CD4-positive, alpha-beta T cell (primary cell): Measurements from ENCODE around the gene TDRD9. TPM values are rescaled to one million over a fixed set of nuclear protein-coding genes. Genes with fewer than 3 reads are reported as not detected.
"Not testable (repeated sequence)": the region's sequence is repeated elsewhere in the genome, so short reads cannot be mapped to it uniquely, and the experiment has no call there.

Experiments
- ATAC-seq: fragments of 200-7000 bp; cut with Tn5 transposase; one replicate; pipeline ENCODE4 v1.10.0; 2022; ENCODE audit warnings: mild to moderate bottlenecking; ENCODE audit not compliant: poor library complexity
- CTCF ChIA-PET: fragments of 350-600 bp; sonication (Branson Sonifier 250); formaldehyde crosslinking; loops from one replicate; lab custom pipeline; 2021; ENCODE audit warnings: antibody characterized with exemption, inconsistent platforms; lab: Charles Lee
- POLR2A ChIA-PET: fragments of 350-600 bp; sonication (Branson Sonifier 250); formaldehyde crosslinking; loops from one replicate; lab custom pipeline; 2021; ENCODE audit warnings: antibody characterized with exemption, inconsistent platforms; lab: Charles Lee
- DNase-seq, 14 experiments: peaks; one replicate each; pipeline ENCODE4 v3.0.0-alpha.2; 2013 to 2020; ENCODE audit warnings: mixed read lengths in 2 of 14
- H3K27ac ChIP-seq, 2 donors: one replicate each; pipeline versions ENCODE4 v1.5.1 to v1.7.0; 2013; ENCODE audit warnings: low read length in 2 of 2, low read depth in 1 of 2, mild to moderate bottlenecking in 1 of 2
- H3K27me3 ChIP-seq, 2 experiments: 1 replicate in 1 of 2; 2 replicates in 1 of 2; pipeline versions ENCODE4 v1.6.1 to v1.7.0; 2013; ENCODE audit warnings: low read length in 2 of 2, control low read depth in 1 of 2, mild to moderate bottlenecking in 1 of 2, moderate library complexity in 1 of 2; ENCODE audit not compliant: insufficient read depth in 2 of 2, control insufficient read depth in 1 of 2
- H3K36me3 ChIP-seq: one replicate; pipeline ENCODE4 v1.6.1; 2013; ENCODE audit warnings: low read length, control low read depth; ENCODE audit not compliant: insufficient read depth
- H3K4me1 ChIP-seq: one replicate; pipeline ENCODE4 v1.6.1; 2013; ENCODE audit warnings: low read length, control low read depth; ENCODE audit not compliant: insufficient read depth
- H3K4me3 ChIP-seq: one replicate; pipeline ENCODE4 v1.5.1; 2013; ENCODE audit warnings: mild to moderate bottlenecking, low read length, moderate library complexity
- H3K9me3 ChIP-seq, 2 experiments: 1 replicate in 1 of 2; 2 replicates in 1 of 2; pipeline versions ENCODE4 v1.6.1 to v1.7.0; 2013; ENCODE audit warnings: low read length in 2 of 2, mild to moderate bottlenecking in 2 of 2, control low read depth in 1 of 2, moderate library complexity in 1 of 2; ENCODE audit not compliant: control insufficient read depth in 1 of 2, insufficient read depth in 1 of 2
- H3K27ac Mint-ChIP-seq: one replicate; pipeline ENCODE4 v1.8.0; 2020; ENCODE audit warnings: mixed read lengths
- H3K27me3 Mint-ChIP-seq: one replicate; pipeline ENCODE4 v1.8.0; 2021; ENCODE audit warnings: mixed read lengths
- H3K36me3 Mint-ChIP-seq: one replicate; pipeline ENCODE4 v1.8.0; 2021; ENCODE audit warnings: low read depth, mixed read lengths
- H3K4me1 Mint-ChIP-seq: one replicate; pipeline ENCODE4 v1.8.0; 2021; ENCODE audit warnings: low read depth, mixed read lengths
- H3K4me3 Mint-ChIP-seq: one replicate; pipeline ENCODE4 v1.8.0; 2020; ENCODE audit warnings: mild to moderate bottlenecking, mixed read lengths
- H3K9me3 Mint-ChIP-seq: one replicate; pipeline ENCODE4 v1.8.0; 2020; ENCODE audit warnings: mixed read lengths
- intact Hi-C, 2 experiments: fragments of 100-400 bp; cut with DNase I in 1 of 2; cut with micrococcal nuclease in 1 of 2; formaldehyde crosslinking; loops; one replicate each; pipeline versions ENCODE4 v1.15.1 to v1.9.0; 2023 to 2025; cut with DNase I, micrococcal nuclease
- total RNA-seq, 174 experiments: library from RNA in 2 of 174; stranded (reverse) in 2 of 174; gene quantifications; one replicate each; pipeline ENCODE4 v1.2.3 and lab custom pipeline; 2021 to 2026
- TF ChIP-seq, protein P1 (sequence below): fragments of 200-600 bp; IDR thresholded peaks from one replicate; pipeline ENCODE4 v1.8.0; 2022; ENCODE audit warnings: antibody characterized with exemption, mild to moderate bottlenecking

Gene TDRD9
- total RNA-seq, 2 experiments from 2014 or later, result 0.17 to 0.27 TPM

DNA sequence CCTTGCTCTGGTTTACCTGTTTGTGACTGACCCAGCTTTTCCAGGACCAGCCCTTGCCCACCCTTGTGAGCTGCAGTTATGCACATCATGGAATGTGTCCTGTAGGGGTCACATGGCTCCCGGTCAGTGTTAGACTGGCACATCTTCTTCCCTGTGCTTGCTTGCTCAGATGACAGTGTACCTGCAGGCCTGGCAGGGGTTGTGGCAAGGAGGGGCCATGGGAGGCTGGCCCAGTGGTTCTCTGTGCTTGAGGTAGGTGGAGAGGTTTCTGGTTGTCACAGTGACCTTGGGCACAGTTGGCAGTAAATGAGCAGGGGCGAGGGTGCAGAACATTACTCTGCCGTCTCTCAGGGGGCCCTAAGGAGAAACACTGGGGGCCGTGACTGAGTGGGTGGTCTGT, 41.7 kb downstream of the TDRD9 start:
- H3K9me3 Mint-ChIP-seq, result no peaks in the 10 kb centered on the region
- no peak overlapping the region for H3K27ac ChIP-seq
- intact Hi-C loops, result no loop called here
- no peak for ATAC-seq
- H3K36me3 Mint-ChIP-seq, result no peaks in the 10 kb centered on the region
- H3K4me1 Mint-ChIP-seq, result no peaks in the 10 kb centered on the region
- no peaks in the 10 kb centered on the region for H3K9me3 ChIP-seq
- no peaks in the 10 kb centered on the region for H3K4me1 ChIP-seq
- no peak overlapping the region for H3K27ac Mint-ChIP-seq
- H3K27me3 ChIP-seq, result peaks cover 0 to 4% of the 10 kb centered on the region in 2 experiments
- CTCF ChIA-PET, result no interaction called here
- H3K4me3 ChIP-seq, result no peak overlapping the region
- H3K36me3 ChIP-seq, result no peaks in the 10 kb centered on the region
- DNase-seq, result no peak
- TF ChIP-seq, protein P1, sequence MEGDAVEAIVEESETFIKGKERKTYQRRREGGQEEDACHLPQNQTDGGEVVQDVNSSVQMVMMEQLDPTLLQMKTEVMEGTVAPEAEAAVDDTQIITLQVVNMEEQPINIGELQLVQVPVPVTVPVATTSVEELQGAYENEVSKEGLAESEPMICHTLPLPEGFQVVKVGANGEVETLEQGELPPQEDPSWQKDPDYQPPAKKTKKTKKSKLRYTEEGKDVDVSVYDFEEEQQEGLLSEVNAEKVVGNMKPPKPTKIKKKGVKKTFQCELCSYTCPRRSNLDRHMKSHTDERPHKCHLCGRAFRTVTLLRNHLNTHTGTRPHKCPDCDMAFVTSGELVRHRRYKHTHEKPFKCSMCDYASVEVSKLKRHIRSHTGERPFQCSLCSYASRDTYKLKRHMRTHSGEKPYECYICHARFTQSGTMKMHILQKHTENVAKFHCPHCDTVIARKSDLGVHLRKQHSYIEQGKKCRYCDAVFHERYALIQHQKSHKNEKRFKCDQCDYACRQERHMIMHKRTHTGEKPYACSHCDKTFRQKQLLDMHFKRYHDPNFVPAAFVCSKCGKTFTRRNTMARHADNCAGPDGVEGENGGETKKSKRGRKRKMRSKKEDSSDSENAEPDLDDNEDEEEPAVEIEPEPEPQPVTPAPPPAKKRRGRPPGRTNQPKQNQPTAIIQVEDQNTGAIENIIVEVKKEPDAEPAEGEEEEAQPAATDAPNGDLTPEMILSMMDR, result no peak
- no peak overlapping the region for H3K4me3 Mint-ChIP-seq
- POLR2A ChIA-PET, result no interaction called here
- peaks cover 15% of the 10 kb centered on the region for H3K27me3 Mint-ChIP-seq

DNA sequence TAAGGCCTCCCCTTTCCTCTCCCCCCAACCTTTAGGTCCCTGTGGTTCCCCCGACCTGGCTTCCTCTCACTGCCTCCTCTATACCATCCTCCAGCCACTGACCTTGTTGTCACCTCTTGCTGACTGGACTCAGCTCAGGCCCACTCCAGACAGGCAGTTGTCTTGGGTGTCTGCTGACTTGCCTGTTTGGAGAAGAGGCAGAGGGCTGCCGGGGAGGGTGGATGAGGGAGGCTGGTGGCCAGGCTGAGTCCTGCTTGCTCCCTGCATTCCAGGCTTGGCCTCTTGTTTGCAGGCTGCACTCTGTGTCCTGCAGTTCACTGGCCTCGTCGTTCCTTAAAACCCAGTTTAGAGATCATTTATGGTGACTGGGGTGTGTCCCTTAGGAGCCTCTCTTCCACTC, 45.1 kb downstream of the TDRD9 start:
- Mint-ChIP-seq H3K27me3 (peaks cover 11% of the 10 kb centered on the region), H3K9me3 (no peaks in the 10 kb centered on the region), H3K4me3 (no peak overlapping the region), H3K36me3 (no peaks in the 10 kb centered on the region), H3K4me1 (no peaks in the 10 kb centered on the region), H3K27ac (no peak overlapping the region)
- no peaks in the 10 kb centered on the region for H3K4me1 ChIP-seq
- H3K36me3 ChIP-seq, result no peaks in the 10 kb centered on the region
- no peaks in the 10 kb centered on the region for H3K9me3 ChIP-seq
- no peak overlapping the region for H3K27ac ChIP-seq
- intact Hi-C loops, result no loop called here
- POLR2A ChIA-PET, result no interaction called here
- no peak overlapping the region for H3K4me3 ChIP-seq
- no peaks in the 10 kb centered on the region for H3K27me3 ChIP-seq
- ATAC-seq, result no peak
- TF ChIP-seq, protein P1, result no peak
- no peak for DNase-seq
- CTCF ChIA-PET, result no interaction called here

DNA sequence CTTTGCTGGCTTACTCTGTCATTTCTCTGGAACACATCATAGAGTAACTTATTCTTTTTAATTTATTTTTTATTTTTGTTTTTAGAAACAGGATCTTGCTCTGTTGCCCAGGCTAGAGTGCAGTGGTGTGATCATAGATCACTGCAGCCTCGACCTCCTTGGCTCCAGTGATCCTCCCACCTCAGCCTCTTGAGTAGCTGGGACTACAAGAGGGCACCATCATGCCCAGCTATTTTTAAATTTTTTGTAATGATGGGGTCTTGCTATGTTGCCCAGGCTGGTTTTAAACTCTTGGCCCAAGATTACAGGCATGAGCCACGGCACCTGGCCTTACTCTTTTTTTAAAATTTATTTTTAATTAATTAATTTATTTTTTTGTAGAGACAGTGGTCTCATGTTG, 46.3 kb downstream of the TDRD9 start:
- H3K27ac Mint-ChIP-seq, result no peak overlapping the region
- Histone ChIP-seq H3K4me1 (no peaks in the 10 kb centered on the region), H3K4me3 (no peak overlapping the region), H3K9me3 (no peaks in the 10 kb centered on the region), H3K27ac (no peak overlapping the region), H3K36me3 (no peaks in the 10 kb centered on the region), H3K27me3 (no peaks in the 10 kb centered on the region)
- ATAC-seq (no peak), DNase-seq (no peak)
- POLR2A ChIA-PET, result no interaction called here
- H3K4me1 Mint-ChIP-seq, result no peaks in the 10 kb centered on the region
- CTCF ChIA-PET, result no interaction called here
- peaks cover 10% of the 10 kb centered on the region for H3K27me3 Mint-ChIP-seq
- no peaks in the 10 kb centered on the region for H3K9me3 Mint-ChIP-seq
- H3K36me3 Mint-ChIP-seq, result no peaks in the 10 kb centered on the region
- TF ChIP-seq, protein P1, result no peak
- no peak overlapping the region for H3K4me3 Mint-ChIP-seq
- intact Hi-C loops, result no loop called here

DNA sequence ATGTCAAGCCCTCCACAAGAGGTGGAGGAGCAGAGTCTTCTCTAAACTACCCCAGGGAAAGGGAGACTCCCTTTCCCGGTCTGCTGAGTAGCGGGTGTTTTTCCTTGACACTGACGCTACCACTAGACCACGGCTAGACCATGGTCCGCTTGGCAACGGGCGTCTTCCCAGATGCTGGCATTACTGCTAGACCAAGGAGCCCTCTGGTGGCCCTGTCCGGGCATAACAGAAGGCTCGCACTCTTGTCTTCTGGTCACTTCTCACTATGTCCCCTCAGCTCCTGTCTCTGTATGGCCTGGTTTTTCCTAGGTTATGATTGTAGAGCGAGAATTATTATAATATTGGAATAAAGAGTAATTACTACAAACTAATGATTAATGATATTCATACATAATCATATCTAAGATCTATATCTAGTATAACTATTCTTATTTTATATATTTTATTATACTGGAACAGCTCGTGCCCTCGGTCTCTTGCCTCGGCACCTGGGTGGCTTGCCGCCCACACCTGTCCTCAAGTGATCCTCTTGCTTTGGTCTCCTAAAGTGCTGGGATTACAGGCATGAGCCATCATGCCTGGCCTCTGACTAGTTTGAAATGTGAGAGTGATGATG, 52.5 kb downstream of the TDRD9 start:
- H3K27me3 Mint-ChIP-seq, result peaks cover 15% of the 10 kb centered on the region
- DNase-seq, H3K4me1 Mint-ChIP-seq, H3K36me3 Mint-ChIP-seq, H3K4me1 ChIP-seq, intact Hi-C loops, H3K36me3 ChIP-seq, ATAC-seq, CTCF ChIA-PET, H3K4me3 ChIP-seq, H3K9me3 Mint-ChIP-seq, H3K4me3 Mint-ChIP-seq, POLR2A ChIA-PET, H3K27ac ChIP-seq, H3K27me3 ChIP-seq, H3K9me3 ChIP-seq, H3K27ac Mint-ChIP-seq: not testable (repeated sequence)
